Measurements from ENCODE around the gene DUSP14. TPM values are rescaled to one million over a fixed set of nuclear protein-coding genes. Genes with fewer than 3 reads are reported as not detected.

DUSP14 gene
- total RNA-seq, 2 experiments from 2014 or later, result 14.6 to 16.3 TPM

- peaks cover 5% of the 10 kb centered on the region for H3K4me1 Mint-ChIP-seq
- ChIA-PET POLR2A (interaction anchor here (1.0 kb wide), 1 partner anchor 51 kb away, joined by 3 read pairs; no protein-coding TSS in a partner anchor), CTCF (no interaction called here)
- H3K9me3 Mint-ChIP-seq, result no peaks in the 10 kb centered on the region
- no peak overlapping the region for H3K27ac Mint-ChIP-seq
- no peak overlapping the region for H3K4me3 Mint-ChIP-seq
- peaks cover 61% of the 10 kb centered on the region for H3K36me3 Mint-ChIP-seq (ENCODE audit: low read depth)
- H3K27me3 Mint-ChIP-seq, result no peaks in the 10 kb centered on the region
- no peak for DNase-seq
Observed at GRCh38 chr17:37557482-37557881, 67.8 kb downstream of the DUSP14 start.

GRCh38 chr17:37558299-37558698 is 68.6 kb downstream of the DUSP14 start:
- ChIA-PET CTCF (no interaction called here), POLR2A (no interaction called here)
- no peaks in the 10 kb centered on the region for H3K27me3 Mint-ChIP-seq
- no peaks in the 10 kb centered on the region for H3K9me3 Mint-ChIP-seq
- H3K4me3 Mint-ChIP-seq, result no peak overlapping the region
- no peak for DNase-seq
- no peak overlapping the region for H3K27ac Mint-ChIP-seq
- no peaks in the 10 kb centered on the region for H3K4me1 Mint-ChIP-seq
- peaks cover 53% of the 10 kb centered on the region for H3K36me3 Mint-ChIP-seq (ENCODE audit: low read depth)

DNA sequence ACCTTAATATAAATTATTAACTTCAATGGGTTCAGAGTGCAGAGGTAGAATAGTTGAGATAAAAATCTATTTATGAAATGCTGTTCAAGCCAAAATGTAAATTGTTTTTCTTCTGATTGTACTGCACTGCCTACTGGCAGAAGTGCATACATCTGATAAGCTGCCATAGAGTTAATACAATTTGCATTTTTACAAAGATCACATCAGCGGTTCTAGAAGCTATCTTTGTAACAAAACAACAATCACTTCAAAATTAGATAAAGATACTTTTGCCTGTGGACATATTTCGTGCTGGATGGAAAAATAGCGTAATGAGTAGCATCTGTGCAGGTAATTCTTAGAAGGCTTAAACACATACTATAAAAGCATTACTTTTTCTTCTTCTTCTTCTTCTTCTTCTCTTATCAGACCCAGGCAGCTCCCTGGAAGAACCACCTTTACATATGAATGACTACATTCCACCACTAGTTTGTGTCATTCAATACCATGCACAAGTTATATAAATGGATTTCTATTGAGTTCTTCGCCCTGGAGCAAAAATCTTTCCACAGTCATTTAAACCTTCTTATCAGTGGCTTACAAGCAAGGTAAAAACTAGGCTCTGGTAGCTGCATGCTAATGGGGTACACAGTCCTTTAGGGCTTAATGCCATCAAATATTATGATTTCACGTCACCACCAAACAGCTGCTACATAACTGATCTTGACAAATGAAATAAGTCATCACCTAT is 72.5 kb downstream of the DUSP14 start:
- CTCF ChIA-PET, result no interaction called here
- Mint-ChIP-seq H3K27ac (no peak overlapping the region), H3K27me3 (no peaks in the 10 kb centered on the region), H3K36me3 (ENCODE audit: low read depth) (peaks cover 58% of the 10 kb centered on the region), H3K9me3 (no peaks in the 10 kb centered on the region), H3K4me3 (no peak overlapping the region), H3K4me1 (no peaks in the 10 kb centered on the region)
- POLR2A ChIA-PET, result no interaction called here
- no peak for DNase-seq

Other genes with a start within 250 kb of the DUSP14 start
- gene C17orf78, start 113.9 kb upstream of the DUSP14 start, total RNA-seq, result not detected
- gene ACACA, start 83.1 kb upstream of the DUSP14 start, total RNA-seq, result 10 to 100 TPM; 38.6 to 46.3 TPM
- gene TADA2A, start 83.0 kb upstream of the DUSP14 start, total RNA-seq, result 10 to 100 TPM; 42.5 to 43.0 TPM
- 100 to 1,000 TPM; 106 to 113 TPM for gene SYNRG, start 119.5 kb downstream of the DUSP14 start, total RNA-seq
- 10 to 100 TPM; 26.3 to 28.0 TPM for gene DDX52, start 153.6 kb downstream of the DUSP14 start, total RNA-seq